ENCODE measurements around the gene ADAM17. TPM values are rescaled to one million over a fixed set of nuclear protein-coding genes. Genes with fewer than 3 reads are reported as not detected.

Gene ADAM17
- total RNA-seq (2022; extraction: Qiagen RNA extraction; ENCODE audit: low read depth) = 21.6 to 37.3 TPM (median 29.0 TPM) in 5 replicates

DNA sequence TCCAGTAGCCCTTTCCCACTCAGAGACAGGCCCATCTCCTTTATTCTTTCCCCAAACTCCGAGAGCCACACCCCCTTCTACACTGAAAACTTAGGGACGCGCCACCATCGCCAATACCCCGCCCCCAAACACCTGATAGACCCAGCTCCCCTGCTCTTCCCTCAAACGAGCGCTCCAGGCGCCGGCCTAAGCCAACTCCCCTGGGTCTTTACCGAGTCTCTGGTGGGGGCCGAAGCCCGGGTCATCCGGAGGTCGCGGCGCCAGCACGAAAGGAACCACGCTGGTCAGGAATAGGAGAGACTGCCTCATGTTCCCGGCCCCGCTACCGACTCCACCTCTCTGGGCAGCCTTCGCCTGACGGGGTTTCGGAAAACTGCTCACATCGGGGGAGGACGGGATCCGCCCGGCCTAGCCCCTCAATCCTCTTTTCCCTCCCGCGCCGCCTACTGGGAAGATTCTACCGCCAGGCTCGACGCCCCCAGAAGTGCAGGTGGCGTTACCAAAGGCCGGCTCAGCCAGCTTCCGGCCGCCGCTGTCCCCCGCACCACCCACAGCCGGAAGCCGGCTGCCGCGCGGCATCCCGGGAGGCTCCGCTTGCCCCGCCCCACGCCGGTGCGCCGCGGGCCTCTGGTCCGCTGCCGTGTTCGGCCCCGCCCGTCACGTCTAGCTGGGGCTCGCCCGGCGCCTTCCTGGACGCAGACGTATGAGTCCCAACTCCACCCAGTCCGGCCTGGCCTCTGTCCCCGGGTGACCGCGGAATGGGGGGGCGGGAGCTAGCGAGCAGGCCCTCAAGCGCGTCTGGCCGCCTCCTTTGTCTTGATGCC lies at the start of gene ADAM17:
ADAM17 (minus strand) TSS at position 534 of the 824 bp plus-strand sequence; CDS start at position 309, 225 bp downstream.

DNA sequence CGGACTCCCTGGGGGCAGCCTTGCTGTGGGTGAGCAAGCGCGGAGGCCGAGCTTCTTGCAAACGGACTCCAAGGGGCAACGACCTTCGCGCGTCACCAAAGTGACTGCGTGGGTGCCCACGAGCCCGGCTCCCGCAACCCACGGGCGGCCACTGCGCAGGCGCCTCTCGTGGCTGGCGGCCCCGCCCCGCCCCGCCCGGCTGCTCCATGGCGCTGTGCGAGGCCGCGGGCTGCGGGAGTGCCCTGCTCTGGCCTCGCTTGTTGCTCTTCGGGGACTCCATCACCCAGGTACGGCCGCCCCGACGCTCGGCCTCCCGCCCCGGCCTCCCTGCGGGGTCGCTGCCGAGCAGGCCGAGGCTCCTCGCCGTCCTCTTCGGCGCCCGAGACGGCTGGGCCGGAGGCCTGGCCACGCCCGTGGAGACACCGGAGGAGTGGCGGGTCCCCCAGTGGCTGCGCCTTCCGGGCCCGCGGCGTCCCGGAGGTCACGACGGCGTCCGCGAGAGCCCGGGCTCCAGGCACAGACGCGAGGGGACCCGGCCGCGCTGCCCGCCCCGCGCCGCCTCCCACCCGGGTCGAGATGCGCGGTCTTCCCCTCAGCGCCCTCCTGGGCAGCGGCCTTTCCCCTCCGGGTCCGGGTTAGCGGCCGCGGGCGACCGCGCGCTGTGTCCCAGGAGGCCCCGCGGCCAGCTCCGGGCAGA lies 81.1 kb downstream of the ADAM17 start, which contains the start of gene IAH1:
IAH1 (plus strand) TSS at position 191 of the 697 bp plus-strand sequence; CDS start at position 207, 16 bp downstream.

Other genes with a start within 250 kb of the ADAM17 start
- gene ITGB1BP1, start 132.3 kb downstream of the ADAM17 start, total RNA-seq (2022; extraction: Qiagen RNA extraction; ENCODE audit: low read depth) = 151 to 262 TPM (median 161 TPM) in 5 replicates
- 49.5 to 69.6 TPM (median 52.4 TPM) in 5 replicates for gene CPSF3, start 132.2 kb downstream of the ADAM17 start, total RNA-seq (2022; extraction: Qiagen RNA extraction; ENCODE audit: low read depth)
- 87.7 to 104 TPM (median 103 TPM) in 5 replicates for gene IAH1, start 81.3 kb downstream of the ADAM17 start, total RNA-seq (2022; extraction: Qiagen RNA extraction; ENCODE audit: low read depth)
- 660 to 1,158 TPM (median 782 TPM) in 5 replicates for gene YWHAQ, start 75.2 kb upstream of the ADAM17 start, total RNA-seq (2022; extraction: Qiagen RNA extraction; ENCODE audit: low read depth)